Lower lobe of right lung (tissue), 2 donors: ENCODE results near the gene PLSCR3. TPM values are rescaled to one million over a fixed set of nuclear protein-coding genes. Genes with fewer than 3 reads are reported as not detected.

ENCODE experiments used
- ATAC-seq, 2 donors: fragments of 200-7000 bp; cut with Tn5 transposase; one replicate each; pipeline ENCODE4 v1.9.1; 2020 to 2022; ENCODE audit warnings: mild to moderate bottlenecking in 2 of 2, moderate library complexity in 2 of 2
- DNase-seq: peaks from one replicate; pipeline ENCODE4 v3.0.0-alpha.2; 2020
- H3K27ac ChIP-seq: fragments of 200-600 bp; one replicate; pipeline ENCODE4 v1.8.0; 2022
- H3K27me3 ChIP-seq: fragments of 200-600 bp; one replicate; pipeline ENCODE4 v1.8.0; 2022; ENCODE audit warnings: low read depth
- H3K36me3 ChIP-seq: fragments of 200-600 bp; one replicate; pipeline ENCODE4 v1.8.0; 2022; ENCODE audit warnings: mild to moderate bottlenecking
- H3K4me1 ChIP-seq: fragments of 200-600 bp; one replicate; pipeline ENCODE4 v1.8.0; 2022
- H3K4me3 ChIP-seq: fragments of 200-600 bp; one replicate; pipeline ENCODE4 v1.8.0; 2022; ENCODE audit warnings: mild to moderate bottlenecking
- H3K9me3 ChIP-seq: fragments of 200-600 bp; one replicate; pipeline ENCODE4 v1.8.0; 2022
- CTCF ChIP-seq: fragments of 200-600 bp; IDR thresholded peaks from one replicate; pipeline ENCODE4 v1.8.0; 2022; ENCODE audit warnings: antibody characterized with exemption, mild to moderate bottlenecking
- intact Hi-C: fragments of 100-400 bp; cut with DNase I; formaldehyde crosslinking; loops from one replicate; pipeline ENCODE4 v1.11.0; 2022
- total RNA-seq: library from RNA; stranded (reverse); fragmentation: NEBNext Ultra II Directional; extraction: Animal tissue kit (Norgen Biotek cat#: 25700); gene quantifications from one replicate; pipeline ENCODE4 v1.2.1, GENCODE V29; 2021
- donor health status: DM: no; HTN: yes; CAD: no; lungs with severe emphysema.

PLSCR3 gene
- total RNA-seq, 1 donor from 2014 or later: 27.1 TPM

- TF ChIP-seq CTCF: peak; percentile 87
- peak overlapping the region; percentile 81 for H3K27ac ChIP-seq
- intact Hi-C loops: no loop called here
Observed at GRCh38 chr17:7436556-7437368, 42.4 kb upstream of the PLSCR3 start.

DNA sequence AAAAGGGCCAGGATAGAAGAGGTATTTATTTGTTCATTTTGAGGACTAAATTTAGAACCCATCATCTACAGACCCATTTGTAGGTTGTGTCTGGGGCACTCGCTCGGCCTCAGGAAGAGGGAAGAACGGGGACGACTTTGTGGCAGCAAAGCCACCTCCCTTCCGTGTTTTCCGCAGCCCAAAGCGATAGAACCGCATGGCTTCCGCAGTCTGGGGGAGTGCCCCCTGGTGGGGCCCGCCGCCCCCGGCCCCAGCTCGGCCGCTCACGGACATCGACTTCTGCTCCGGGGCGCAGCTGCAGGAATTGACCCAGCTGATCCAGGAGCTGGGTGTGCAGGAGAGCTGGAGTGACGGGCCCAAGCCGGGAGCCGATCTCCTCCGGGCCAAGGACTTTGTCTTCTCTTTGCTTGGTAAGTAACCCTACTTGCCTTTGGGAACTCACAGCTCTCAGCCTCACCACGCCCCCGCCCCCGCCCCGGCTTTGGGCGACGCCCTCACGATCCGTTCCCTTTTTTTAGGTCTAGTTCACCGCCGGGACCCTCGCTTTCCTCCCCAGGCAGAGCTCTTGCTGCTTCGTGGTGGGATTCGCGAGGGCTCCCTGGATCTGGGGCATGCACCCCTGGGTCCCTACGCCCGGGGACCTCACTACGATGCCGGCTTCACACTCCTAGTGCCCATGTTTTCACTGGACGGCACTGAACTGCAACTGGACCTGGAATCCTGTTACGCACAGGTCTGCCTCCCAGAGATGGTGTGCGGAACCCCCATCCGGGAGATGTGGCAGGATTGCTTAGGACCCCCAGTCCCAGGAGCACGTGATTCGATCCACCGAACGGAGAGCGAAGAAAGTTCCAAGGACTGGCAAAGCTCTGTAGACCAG, 41.6 kb upstream of the PLSCR3 start:
- DNase-seq: peak; percentile 81
- peaks cover 28% of the 10 kb centered on the region for H3K27me3 ChIP-seq
- H3K36me3 ChIP-seq: no peaks in the 10 kb centered on the region
- no peaks in the 10 kb centered on the region for H3K9me3 ChIP-seq
- intact Hi-C loops: no loop called here
- H3K4me1 ChIP-seq: peaks cover 56% of the 10 kb centered on the region
- peak; percentile 31 to 46 for ATAC-seq
- no peak for TF ChIP-seq CTCF
- H3K27ac ChIP-seq: peak overlapping the region; percentile 81
- peak overlapping the region; percentile 76 for H3K4me3 ChIP-seq

More at GRCh38 chr17:7436556-7437368, 42.4 kb upstream of the PLSCR3 start:
- peak overlapping the region; percentile 76 for H3K4me3 ChIP-seq
- no peaks in the 10 kb centered on the region for H3K36me3 ChIP-seq
- DNase-seq (peak; percentile 90), ATAC-seq (peak; percentile 87 to 90)
- H3K4me1 ChIP-seq: peaks cover 56% of the 10 kb centered on the region
- no peaks in the 10 kb centered on the region for H3K9me3 ChIP-seq
- H3K27me3 ChIP-seq: peaks cover 34% of the 10 kb centered on the region

GRCh38 chr17:7432296-7432695, 38.0 kb upstream of the PLSCR3 start:
- DNase-seq (no peak), ATAC-seq (no peak)
- Histone ChIP-seq H3K4me3 (no peak overlapping the region), H3K27me3 (no peaks in the 10 kb centered on the region), H3K27ac (no peak overlapping the region), H3K4me1 (peaks cover 19% of the 10 kb centered on the region), H3K9me3 (no peaks in the 10 kb centered on the region), H3K36me3 (no peaks in the 10 kb centered on the region)
- no peak for TF ChIP-seq CTCF
- intact Hi-C loops: no loop called here

- no peak for TF ChIP-seq CTCF
- DNase-seq (no peak), ATAC-seq (no peak)
- Histone ChIP-seq H3K4me3 (no peak overlapping the region), H3K4me1 (peaks cover 9% of the 10 kb centered on the region), H3K9me3 (no peaks in the 10 kb centered on the region), H3K36me3 (no peaks in the 10 kb centered on the region), H3K27ac (no peak overlapping the region), H3K27me3 (no peaks in the 10 kb centered on the region)
- intact Hi-C loops: no loop called here
Observed at GRCh38 chr17:7431231-7431630, 36.9 kb upstream of the PLSCR3 start.

DNA sequence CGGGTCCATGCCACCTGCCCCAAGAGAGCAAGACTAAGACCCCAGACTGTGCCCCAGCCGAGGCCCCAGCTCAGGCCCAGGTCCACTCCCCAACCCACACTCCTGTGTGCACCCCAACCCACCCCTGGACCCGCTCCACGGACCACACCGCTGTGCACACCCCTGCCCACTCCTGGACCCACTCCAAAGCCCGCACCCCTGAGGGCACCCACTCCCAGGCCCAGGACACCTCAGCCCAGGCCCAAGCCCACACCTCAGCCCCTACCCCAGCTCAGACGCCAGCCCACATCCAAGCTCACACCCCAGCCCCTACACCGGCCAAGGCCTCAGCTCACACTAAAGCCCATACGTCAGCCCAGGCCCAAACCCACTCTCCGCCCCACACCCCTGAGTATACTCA, 35.4 kb upstream of the PLSCR3 start:
- Histone ChIP-seq H3K4me3 (no peak overlapping the region), H3K27ac (no peak overlapping the region), H3K27me3 (no peaks in the 10 kb centered on the region), H3K4me1 (no peaks in the 10 kb centered on the region), H3K9me3 (no peaks in the 10 kb centered on the region), H3K36me3 (no peaks in the 10 kb centered on the region)
- ATAC-seq (no peak), DNase-seq (no peak)
- intact Hi-C loops: no loop called here
- TF ChIP-seq CTCF: no peak
